Tibial nerve (tissue), 4 donors: ENCODE data around the gene PLA2G4D. TPM values are rescaled to one million over a fixed set of nuclear protein-coding genes. Genes with fewer than 3 reads are reported as not detected.

ENCODE experiments used
- DNase-seq, 2 donors: peaks; one replicate each; pipeline ENCODE4 v3.0.0-alpha.2; 2019; ENCODE audit warnings: low spot score in 2 of 2
- H3K27ac ChIP-seq, 4 donors: fragments of 200-600 bp; sonication (generic) in 3 of 4; one replicate each; pipeline ENCODE4 v1.5.1; 2017 to 2019; ENCODE audit warnings: mild to moderate bottlenecking in 1 of 4
- H3K27me3 ChIP-seq, 2 donors: fragments of 200-600 bp; sonication (generic) in 1 of 2; one replicate each; pipeline versions ENCODE4 v1.5.1 to v1.6.0; 2017 to 2019
- H3K36me3 ChIP-seq, 3 donors: fragments of 200-600 bp; sonication (generic); one replicate each; pipeline ENCODE4 v1.5.1; 2018 to 2019
- H3K4me1 ChIP-seq, 4 donors: fragments of 200-600 bp; sonication (generic) in 3 of 4; one replicate each; pipeline ENCODE4 v1.5.1; 2017 to 2019
- H3K4me3 ChIP-seq, 4 donors: fragments of 200-600 bp; sonication (generic) in 3 of 4; one replicate each; pipeline ENCODE4 v1.5.1; 2017 to 2019; ENCODE audit warnings: mild to moderate bottlenecking in 1 of 4, moderate library complexity in 1 of 4
- H3K9me3 ChIP-seq, 4 donors: fragments of 200-600 bp; sonication (generic) in 3 of 4; one replicate each; pipeline ENCODE4 v1.5.1; 2017 to 2019
- CTCF ChIP-seq, 5 experiments: fragments of 200-600 bp in 3 of 5; fragments of 450-650 bp in 2 of 5; sonication (generic) in 3 of 5; IDR thresholded peaks; one replicate each; pipeline ENCODE4 v1.5.1; 2016 to 2019; ENCODE audit warnings: antibody characterized with exemption in 5 of 5, mild to moderate bottlenecking in 3 of 5, moderate library complexity in 2 of 5
- EP300 ChIP-seq, 2 donors: sonication (generic); formaldehyde crosslinking; IDR thresholded peaks; one replicate each; pipeline ENCODE4 v1.6.1; 2017; ENCODE audit warnings: antibody characterized with exemption in 2 of 2, mild to moderate bottlenecking in 1 of 2
- POLR2A ChIP-seq, 2 donors: fragments of 450-650 bp; IDR thresholded peaks; one replicate each; pipeline ENCODE4 v1.6.1; 2017; ENCODE audit warnings: antibody characterized with exemption in 2 of 2, mild to moderate bottlenecking in 2 of 2, moderate library complexity in 2 of 2
- WGBS, 2 donors: methylation state at CpG; one replicate each; pipeline ENCODE4 v1.1.5; 2018; 5-methylcytosine and 5-hydroxymethylcytosine counted together
- total RNA-seq, 4 donors: library from RNA; depleted of rRNA; stranded (reverse); fragments of >200 nt; gene quantifications; one replicate each; pipeline ENCODE4 v1.1.0, GENCODE V29; 2016

The PLA2G4D gene
- total RNA-seq, 4 donors from 2014 or later = not detected

- no peaks in the 10 kb centered on the region for H3K36me3 ChIP-seq
- peaks cover 0 to 12% of the 10 kb centered on the region in 2 donors for H3K27me3 ChIP-seq
- no peak overlapping the region for H3K27ac ChIP-seq
- peak; percentile 68 to 88 (median 72) for TF ChIP-seq CTCF (IDR thresholded peaks at IDR 0.05)
- no peak for TF ChIP-seq POLR2A (IDR thresholded peaks at IDR 0.05)
- no peak overlapping the region for H3K4me3 ChIP-seq
- peak; percentile 34 to 66 for DNase-seq
- H3K9me3 ChIP-seq = no peaks in the 10 kb centered on the region
- WGBS, 2 donors = 48 to 49% methylated on average over 14 of the region's 14 CpGs
- peaks cover 0 to 9% (median 3%) of the 10 kb centered on the region in 4 donors for H3K4me1 ChIP-seq
Measured at GRCh38 chr15:42059661-42060476, 34.5 kb downstream of the PLA2G4D start.

- H3K9me3 ChIP-seq = no peaks in the 10 kb centered on the region
- TF ChIP-seq CTCF (IDR thresholded peaks at IDR 0.05) = no peak
- TF ChIP-seq EP300 (IDR thresholded peaks at IDR 0.05) = no peak
- no peak for TF ChIP-seq POLR2A (IDR thresholded peaks at IDR 0.05)
- whole genome bisulfite sequencing, 2 donors = 67 to 70% methylated on average over 3 of the region's 3 CpGs
- H3K27me3 ChIP-seq = peaks cover 0 to 12% of the 10 kb centered on the region in 2 donors
- H3K27ac ChIP-seq = no peak overlapping the region
- no peak for DNase-seq
- H3K4me1 ChIP-seq = peaks cover 0 to 9% (median 3%) of the 10 kb centered on the region in 4 donors
- H3K4me3 ChIP-seq = no peak overlapping the region
- H3K36me3 ChIP-seq = no peaks in the 10 kb centered on the region
Measured at GRCh38 chr15:42058791-42059190, 35.6 kb downstream of the PLA2G4D start.

- peaks cover 0 to 12% of the 10 kb centered on the region in 2 donors for H3K27me3 ChIP-seq
- peaks cover 0 to 9% (median 3%) of the 10 kb centered on the region in 4 donors for H3K4me1 ChIP-seq
- H3K27ac ChIP-seq = no peak overlapping the region
- no peaks in the 10 kb centered on the region for H3K9me3 ChIP-seq
- 79 to 85% methylated on average over 6 of the region's 6 CpGs for whole genome bisulfite sequencing, 2 donors
- H3K4me3 ChIP-seq = no peak overlapping the region
- TF ChIP-seq CTCF (IDR thresholded peaks at IDR 0.05) = no peak
- TF ChIP-seq POLR2A (IDR thresholded peaks at IDR 0.05) = no peak
- no peak for TF ChIP-seq EP300 (IDR thresholded peaks at IDR 0.05)
- no peaks in the 10 kb centered on the region for H3K36me3 ChIP-seq
- DNase-seq = no peak
Measured at GRCh38 chr15:42057799-42058646, 36.3 kb downstream of the PLA2G4D start.

GRCh38 chr15:42056934-42057798, 37.2 kb downstream of the PLA2G4D start:
- no peak overlapping the region for H3K27ac ChIP-seq
- DNase-seq = peak in 1 of 2 donors; percentile 23
- no peak for TF ChIP-seq EP300 (IDR thresholded peaks at IDR 0.05)
- TF ChIP-seq CTCF (IDR thresholded peaks at IDR 0.05) = peak; percentile 31 to 67 (median 40)
- H3K9me3 ChIP-seq = no peaks in the 10 kb centered on the region
- H3K4me3 ChIP-seq = peak overlapping the region in 2 of 4 donors; percentile 20
- H3K4me1 ChIP-seq = peaks cover 0 to 9% (median 3%) of the 10 kb centered on the region in 4 donors
- WGBS, 2 donors = 19 to 20% methylated on average over 36 of the region's 37 CpGs
- H3K27me3 ChIP-seq = peaks cover 0 to 12% of the 10 kb centered on the region in 2 donors
- no peaks in the 10 kb centered on the region for H3K36me3 ChIP-seq
